ENCODE measurements around the gene ZNF618.

- TF ChIP-seq CTCF (IDR thresholded peaks at IDR 0.05; ENCODE audit: borderline replicate concordance, extremely low read depth, low read length, poor library complexity, severe bottlenecking) (no peak), EZH2 (IDR thresholded peaks at IDR 0.05; ENCODE audit: borderline replicate concordance, low read depth, low read length, severe bottlenecking) (no peak)
Measured at GRCh38 chr9:113940077-113940476, 64.0 kb downstream of the ZNF618 start.
